ENCODE measurements around the gene GINM1. TPM values are rescaled to one million over a fixed set of nuclear protein-coding genes. Genes with fewer than 3 reads are reported as not detected.

Gene GINM1
- total and polyA plus RNA-seq, 9 of the 15 experiments (the other 6 are each of a cell fraction or from before 2014, with no cell fraction given) = 5.0 to 19.3 (median 14.2) TPM

DNA sequence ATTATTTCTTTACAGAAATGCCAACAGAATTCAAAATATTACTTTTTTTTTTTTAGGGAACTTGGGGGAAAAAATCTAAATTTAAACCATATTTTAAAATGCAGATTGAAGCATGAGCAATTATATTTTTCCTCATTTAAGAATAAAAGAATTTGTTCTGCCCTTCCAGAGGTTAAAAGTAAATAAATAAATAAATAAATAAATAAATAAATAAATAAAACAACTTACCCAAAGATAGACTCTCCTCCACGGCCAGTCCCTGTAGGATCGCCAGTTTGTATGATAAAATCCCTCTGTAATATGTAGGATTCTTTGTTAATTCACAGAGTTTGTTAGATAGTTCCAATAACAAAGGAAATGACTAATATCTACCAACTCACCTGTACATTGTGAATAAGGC lies 25.0 kb upstream of the GINM1 start:
- H3K27ac ChIP-seq (ENCODE audit: extremely low read depth, low read depth, low read length) = no peak overlapping the region
- intact Hi-C loops (cut with micrococcal nuclease) = no loop called here
- in situ Hi-C loops (cut with MboI) = no loop called here
- no peaks in the 10 kb centered on the region for H3K9me1 ChIP-seq (ENCODE audit: control insufficient read depth, insufficient read depth, low read length)
- no peak overlapping the region for H3K9ac ChIP-seq (ENCODE audit: insufficient read depth in 1 of 2, low read depth in 2 of 2, low read length in 2 of 2)
- TF ChIP-seq, protein P1, sequence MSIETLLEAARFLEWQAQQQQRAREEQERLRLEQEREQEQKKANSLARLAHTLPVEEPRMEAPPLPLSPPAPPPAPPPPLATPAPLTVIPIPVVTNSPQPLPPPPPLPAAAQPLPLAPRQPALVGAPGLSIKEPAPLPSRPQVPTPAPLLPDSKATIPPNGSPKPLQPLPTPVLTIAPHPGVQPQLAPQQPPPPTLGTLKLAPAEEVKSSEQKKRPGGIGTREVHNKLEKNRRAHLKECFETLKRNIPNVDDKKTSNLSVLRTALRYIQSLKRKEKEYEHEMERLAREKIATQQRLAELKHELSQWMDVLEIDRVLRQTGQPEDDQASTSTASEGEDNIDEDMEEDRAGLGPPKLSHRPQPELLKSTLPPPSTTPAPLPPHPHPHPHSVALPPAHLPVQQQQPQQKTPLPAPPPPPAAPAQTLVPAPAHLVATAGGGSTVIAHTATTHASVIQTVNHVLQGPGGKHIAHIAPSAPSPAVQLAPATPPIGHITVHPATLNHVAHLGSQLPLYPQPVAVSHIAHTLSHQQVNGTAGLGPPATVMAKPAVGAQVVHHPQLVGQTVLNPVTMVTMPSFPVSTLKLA (conservative IDR thresholded peaks at IDR 0.05) = 0 out of 4 replicates have a peak, but pooled peaks of 1 of the 2 experiments have one; percentile 2
- no peak for TF ChIP-seq MEF2D (tag; conservative IDR thresholded peaks at IDR 0.05; ENCODE audit: low read depth)
- H3K79me2 ChIP-seq (ENCODE audit: control insufficient read depth, insufficient read depth, low read length) = peaks cover 51% of the 10 kb centered on the region
- DNase-seq (ENCODE audit: extremely low read depth in 1 of 4, low spot score in 3 of 4) = no peak
- ChIA-PET CTCF (ENCODE audit: low intra/inter-chr PET ratio) (no interaction called here), POLR2A (no interaction called here)
- H3K27me3 ChIP-seq (ENCODE audit: control insufficient read depth in 2 of 2, insufficient read depth in 2 of 2, low read length in 2 of 2) = no peaks in the 10 kb centered on the region
- ATAC-seq = no peak
- H3K9me3 ChIP-seq (replicated peaks; ENCODE audit: control insufficient read depth, insufficient read depth, low read depth, low read length) = no peaks in the 10 kb centered on the region
- no peak overlapping the region for H3K4me2 ChIP-seq (ENCODE audit: insufficient read depth, low read length)
- no peak overlapping the region for H2AFZ ChIP-seq (ENCODE audit: low read depth, low read length)
- no TSS peak for BruUV-seq (replicated peaks)
- H3K4me1 ChIP-seq (replicated peaks in 1 of 2; ENCODE audit: control insufficient read depth in 2 of 2, insufficient read depth in 2 of 2, low read length in 2 of 2) = peaks cover 3 to 13% of the 10 kb centered on the region in 2 experiments; a peak in 3 of 5 replicates
- peaks cover 52% of the 10 kb centered on the region for H3K36me3 ChIP-seq (ENCODE audit: control insufficient read depth, insufficient read depth, low read length)
- H4K20me1 ChIP-seq (replicated peaks; ENCODE audit: control insufficient read depth, insufficient read depth, low read length) = peaks cover 13% of the 10 kb centered on the region
- no peak for FAIRE-seq
- WGBS (ENCODE audit: insufficient coverage, low coverage, missing lambda C conversion rate) = 90% methylated on average over 2 of the region's 2 CpGs
- H3K4me3 ChIP-seq = no peak overlapping the region

Measured in K562 (cell line).